ENCODE measurements around the gene RAPGEF5.

- no peak for TF ChIP-seq JUND (IDR thresholded peaks at IDR 0.05)
- no peak for TF ChIP-seq CTCF (IDR thresholded peaks at IDR 0.05 in 2 of 3, conservative IDR thresholded peaks at IDR 0.05 in 1 of 3; ENCODE audit: borderline replicate concordance in 1 of 3, insufficient read depth in 1 of 3, low read depth in 2 of 3, low read length in 2 of 3)
- no peak for TF ChIP-seq CBX3 (IDR thresholded peaks at IDR 0.05; ENCODE audit: low read depth)
- TF ChIP-seq ZBTB33 (IDR thresholded peaks at IDR 0.05; ENCODE audit: extremely low read depth, insufficient replicate concordance, low read length) = no peak
- no peak for TF ChIP-seq POLR2A (IDR thresholded peaks at IDR 0.05; ENCODE audit: borderline replicate concordance, extremely low read depth, insufficient read depth, insufficient read length)
These were observed 1.3 kb downstream of the RAPGEF5 start for GRCh38 chr7:22355620-22356009.
